PC-3 (cell line): ENCODE results near the gene MPZ.
"Not testable (repeated sequence)": the region's sequence is repeated elsewhere in the genome, so short reads cannot be mapped to it uniquely, and the experiment has no call there.

Experiments
- CTCF ChIP-seq: fragments of 300-600 bp; sonication (generic); conservative IDR thresholded peaks from 2 replicates; pipeline ENCODE4 v1.5.1; 2017; ENCODE audit warnings: antibody characterized with exemption, low read depth, mild to moderate bottlenecking, low read length
- EZH2phosphoT487 ChIP-seq: fragments of 300-600 bp; sonication (generic); IDR thresholded peaks from 2 replicates; pipeline ENCODE4 v1.6.1; 2018; ENCODE audit warnings: mild to moderate bottlenecking, antibody characterized with exemption, low read length, borderline replicate concordance

DNA sequence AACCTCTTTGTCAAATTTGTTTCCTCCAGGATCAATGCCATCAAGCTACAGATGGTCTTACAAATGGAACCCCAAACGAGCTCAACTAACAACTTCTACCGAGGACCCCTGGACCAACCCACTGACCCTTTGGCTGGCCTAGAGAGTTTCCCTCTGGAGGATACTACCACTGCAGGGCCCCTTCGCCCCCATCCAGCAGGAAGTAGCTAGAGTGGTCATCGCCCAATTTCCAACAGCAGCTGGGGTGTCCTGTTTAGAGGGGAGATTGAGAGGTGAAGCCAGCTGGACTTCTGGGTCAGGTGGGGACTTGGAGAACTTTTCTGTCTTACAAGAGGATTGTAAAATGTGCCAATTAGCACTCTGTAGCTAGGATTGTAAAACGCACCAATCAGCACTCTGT, 52.7 kb downstream of the MPZ start:
- TF ChIP-seq EZH2phosphoT487, CTCF: not testable (repeated sequence)
